KOPT-K1 (cell line): ENCODE results near the gene KRTAP5-11.
"Not testable (repeated sequence)": the region's sequence is repeated elsewhere in the genome, so short reads cannot be mapped to it uniquely, and the experiment has no call there.

Experiments used
- H3K27ac ChIP-seq: fragments of 200-600 bp; sonication (generic); 2 replicates; pipeline ENCODE4 v1.5.1; 2016; ENCODE audit warnings: antibody characterized with exemption, mild to moderate bottlenecking, low read depth, low read length; ENCODE audit not compliant: poor library complexity, severe bottlenecking
- H3K36me3 ChIP-seq: fragments of 200-600 bp; sonication (generic); 2 replicates; pipeline ENCODE4 v1.5.1; 2017; ENCODE audit warnings: antibody characterized with exemption, mild to moderate bottlenecking, low read length, moderate library complexity; ENCODE audit not compliant: insufficient read depth
- H3K9me3 ChIP-seq: fragments of 200-600 bp; sonication (generic); 2 replicates; pipeline ENCODE4 v1.5.1; 2017; ENCODE audit warnings: antibody characterized with exemption, low read length, mild to moderate bottlenecking; ENCODE audit not compliant: insufficient read depth, poor library complexity, severe bottlenecking

The KRTAP5-11 gene

GRCh38 chr11:71603221-71603620 lies 20.5 kb upstream of the KRTAP5-11 start:
- not testable (repeated sequence) for H3K9me3 ChIP-seq

GRCh38 chr11:71589546-71589920 lies 6.9 kb upstream of the KRTAP5-11 start:
- not testable (repeated sequence) for H3K27ac ChIP-seq, H3K9me3 ChIP-seq, H3K36me3 ChIP-seq

More at GRCh38 chr11:71603221-71603620, 20.5 kb upstream of the KRTAP5-11 start:
- not testable (repeated sequence) for H3K36me3 ChIP-seq, H3K27ac ChIP-seq

GRCh38 chr11:71588822-71589545 lies 6.3 kb upstream of the KRTAP5-11 start:
- H3K27ac ChIP-seq, H3K9me3 ChIP-seq, H3K36me3 ChIP-seq: not testable (repeated sequence)

- not testable (repeated sequence) for H3K27ac ChIP-seq, H3K9me3 ChIP-seq, H3K36me3 ChIP-seq
Observed at GRCh38 chr11:71588314-71588713, 5.6 kb upstream of the KRTAP5-11 start.

- H3K36me3 ChIP-seq, H3K9me3 ChIP-seq, H3K27ac ChIP-seq: not testable (repeated sequence)
Observed at GRCh38 chr11:71585673-71586072, 3.0 kb upstream of the KRTAP5-11 start.

- H3K36me3 ChIP-seq, H3K27ac ChIP-seq, H3K9me3 ChIP-seq: not testable (repeated sequence)
Observed at GRCh38 chr11:71582969-71583368, 294 bp upstream of the KRTAP5-11 start.

- H3K9me3 ChIP-seq = no peaks in the 10 kb centered on the region
- H3K27ac ChIP-seq = no peak overlapping the region
- H3K36me3 ChIP-seq = no peaks in the 10 kb centered on the region
Observed at GRCh38 chr11:71581826-71582225, 849 bp downstream of the KRTAP5-11 start.

GRCh38 chr11:71580057-71581003 lies 2.3 kb downstream of the KRTAP5-11 start:
- Histone ChIP-seq H3K36me3 (no peaks in the 10 kb centered on the region), H3K9me3 (no peaks in the 10 kb centered on the region), H3K27ac (no peak overlapping the region)

- not testable (repeated sequence) for H3K9me3 ChIP-seq, H3K27ac ChIP-seq, H3K36me3 ChIP-seq
Observed at GRCh38 chr11:71579513-71579912, 3.2 kb downstream of the KRTAP5-11 start.

- Histone ChIP-seq H3K27ac (no peak overlapping the region), H3K36me3 (no peaks in the 10 kb centered on the region), H3K9me3 (no peaks in the 10 kb centered on the region)
Observed at GRCh38 chr11:71577469-71578004, 5.1 kb downstream of the KRTAP5-11 start.

GRCh38 chr11:71576688-71577465 lies 5.8 kb downstream of the KRTAP5-11 start:
- H3K9me3 ChIP-seq, H3K36me3 ChIP-seq, H3K27ac ChIP-seq: not testable (repeated sequence)

- Histone ChIP-seq H3K27ac (no peak overlapping the region), H3K9me3 (no peaks in the 10 kb centered on the region), H3K36me3 (no peaks in the 10 kb centered on the region)
Observed at GRCh38 chr11:71575723-71576424, 6.8 kb downstream of the KRTAP5-11 start.

GRCh38 chr11:71574418-71574817 lies 8.3 kb downstream of the KRTAP5-11 start:
- Histone ChIP-seq H3K9me3 (no peaks in the 10 kb centered on the region), H3K36me3 (no peaks in the 10 kb centered on the region), H3K27ac (no peak overlapping the region)

GRCh38 chr11:71572811-71573210 lies 9.9 kb downstream of the KRTAP5-11 start:
- Histone ChIP-seq H3K9me3 (no peaks in the 10 kb centered on the region), H3K27ac (no peak overlapping the region), H3K36me3 (no peaks in the 10 kb centered on the region)
